GM21528 (cell line): ENCODE results near the gene GNAQ.
"Not testable (repeated sequence)": the region's sequence is repeated elsewhere in the genome, so short reads cannot be mapped to it uniquely, and the experiment has no call there.

Experiments
- ATAC-seq: cut with Tn5 transposase; IDR thresholded peaks from one replicate; pipeline ENCODE4 v1.9.1; 2021; ENCODE audit warnings: mild to moderate bottlenecking, moderate library complexity; ENCODE audit not compliant: unreplicated experiment, low FRiP score

GNAQ gene

DNA sequence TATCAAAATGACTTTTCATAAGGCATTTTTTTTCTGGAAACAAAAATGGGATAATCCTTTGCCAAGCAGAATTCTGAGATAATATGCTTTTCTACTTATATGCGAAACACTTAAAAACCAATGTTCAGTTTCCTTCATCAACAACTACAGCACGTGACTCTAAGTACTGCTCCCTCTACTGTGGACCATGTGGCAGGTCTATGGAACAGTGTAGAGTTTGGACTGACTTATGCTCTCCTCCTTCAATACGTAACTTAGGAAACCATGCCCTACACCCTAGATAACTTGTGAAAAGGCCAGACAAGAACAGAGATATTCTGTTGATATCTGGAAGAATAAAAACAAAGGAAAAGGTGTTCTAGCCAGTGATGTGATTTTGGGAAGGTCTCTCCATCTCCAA, 272.2 kb downstream of the GNAQ start:
- ATAC-seq, result no peak

DNA sequence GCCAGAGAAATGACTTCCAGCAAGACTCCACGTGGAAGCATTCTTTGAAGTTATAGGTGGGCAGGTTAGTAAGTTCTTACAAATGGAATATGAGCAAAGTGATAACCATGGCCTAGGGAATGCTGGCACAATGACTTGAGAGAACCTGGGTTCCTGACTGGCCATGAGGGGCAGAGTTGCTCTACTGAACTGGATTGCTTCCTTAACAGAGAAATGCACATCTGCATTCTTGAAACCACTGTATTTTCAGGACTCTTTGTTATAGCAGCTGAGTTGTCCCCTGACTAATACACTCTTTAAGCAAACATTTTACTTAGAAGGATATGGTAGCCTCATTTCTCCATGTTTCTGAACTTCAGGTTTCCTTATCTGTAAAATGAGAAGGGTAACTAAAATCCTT, 275.2 kb downstream of the GNAQ start:
- no peak for ATAC-seq

DNA sequence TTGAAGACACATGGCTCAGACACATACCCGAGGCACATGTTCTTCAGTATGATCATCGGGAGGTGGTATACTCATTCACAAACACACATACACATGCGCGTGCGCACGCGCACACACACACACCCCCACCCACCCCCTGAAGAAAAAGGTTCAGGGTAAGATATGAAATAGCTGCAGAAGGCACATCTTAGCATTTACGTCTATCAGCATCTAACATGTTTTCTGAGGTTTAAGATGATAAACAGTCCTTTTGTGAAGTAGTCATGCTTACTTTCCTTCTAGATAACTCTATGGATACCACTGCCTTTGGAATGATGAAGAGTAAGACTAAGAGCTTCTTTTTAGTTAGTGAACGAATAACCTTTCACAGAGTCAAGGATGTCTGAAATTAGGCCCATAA, 278.4 kb downstream of the GNAQ start:
- ATAC-seq, result no peak

DNA sequence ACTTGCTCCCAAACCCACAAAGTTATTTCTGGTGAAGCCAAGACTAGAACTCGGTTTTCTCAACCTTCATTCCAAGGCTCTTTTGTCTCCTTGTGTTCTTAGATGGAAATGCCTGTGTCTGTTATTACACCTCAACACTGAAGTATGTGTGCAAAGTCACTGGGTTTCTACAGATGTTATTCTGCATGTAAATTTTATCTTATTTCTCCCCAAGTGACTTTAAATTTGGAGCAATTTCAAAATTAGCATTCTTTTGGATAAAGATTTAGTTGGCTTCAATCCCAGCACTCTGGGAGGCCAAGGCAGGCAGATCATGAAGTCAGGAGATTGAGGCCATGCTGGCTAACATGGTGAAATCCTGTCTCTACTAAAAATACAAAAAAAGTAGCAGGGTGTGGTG, 279.1 kb downstream of the GNAQ start:
- ATAC-seq, result no peak

DNA sequence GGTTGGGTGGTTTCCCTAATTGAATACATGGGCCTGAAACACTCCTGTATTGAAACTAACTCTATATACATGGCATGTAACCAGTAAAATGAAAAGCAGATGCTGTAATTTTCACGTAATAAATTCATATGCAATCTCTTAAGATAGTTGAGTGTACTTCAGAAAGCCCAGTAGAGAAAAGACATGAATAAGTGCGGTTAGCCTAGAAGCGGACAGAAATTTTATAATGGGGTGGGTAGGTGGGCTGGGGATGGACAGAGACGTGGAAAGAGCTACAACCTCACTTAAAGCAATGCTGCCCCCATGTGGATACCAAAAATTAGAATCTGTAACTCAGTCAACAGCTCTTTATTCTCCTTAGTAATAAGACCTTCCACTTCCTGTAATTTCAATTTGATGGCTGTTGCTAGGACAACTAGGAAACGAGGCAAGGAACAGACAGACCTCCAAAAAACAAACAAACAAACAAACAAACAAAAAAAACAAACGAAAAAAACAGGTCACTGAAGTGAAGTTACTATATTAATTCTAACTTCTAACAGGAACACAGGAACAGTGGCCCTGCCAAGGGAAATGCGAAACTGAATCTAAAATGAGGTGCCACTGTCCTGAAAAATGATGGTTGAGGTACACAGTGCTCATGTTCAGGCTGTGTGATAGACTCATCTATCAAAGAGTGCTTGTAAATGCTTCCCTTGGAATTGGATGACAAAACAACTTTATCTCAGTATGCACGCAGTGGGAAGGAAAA, 280.1 kb downstream of the GNAQ start:
- ATAC-seq, result no peak

DNA sequence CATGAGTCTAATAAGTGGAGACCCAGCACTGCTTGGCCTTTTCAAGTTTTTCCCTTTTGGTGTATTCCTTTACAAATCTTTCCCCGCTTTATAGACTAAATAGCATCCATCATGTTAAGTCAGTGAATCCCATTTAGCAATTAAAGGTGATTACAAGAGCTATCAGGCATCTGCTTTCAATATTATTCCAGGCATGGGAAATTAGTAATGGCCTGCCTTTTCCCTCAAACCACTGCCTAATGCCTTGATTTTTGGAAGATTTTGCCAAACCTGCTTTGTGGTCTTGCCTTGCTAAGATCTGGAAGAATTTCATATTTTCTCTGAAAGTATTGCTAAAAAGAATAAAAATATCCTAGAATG, 280.6 kb downstream of the GNAQ start:
- no peak for ATAC-seq

DNA sequence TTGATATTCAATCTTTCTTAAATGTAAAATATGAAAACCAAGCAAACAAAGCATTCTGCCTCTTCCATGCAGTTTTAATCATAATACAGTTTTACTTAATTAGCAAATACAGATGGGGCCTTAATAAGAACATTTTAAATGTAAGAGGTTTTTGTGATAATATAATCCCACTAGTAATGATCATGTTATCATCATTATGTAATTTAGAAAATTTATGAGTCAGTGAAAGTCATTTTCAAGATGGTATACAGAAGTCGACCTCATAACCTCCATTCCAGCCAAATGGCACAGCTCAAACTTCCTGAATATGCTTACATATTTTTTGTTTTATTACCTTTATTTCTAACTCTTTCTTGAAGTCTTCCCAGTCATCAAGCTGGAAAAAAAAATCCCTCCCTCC, 281.3 kb downstream of the GNAQ start:
- no peak for ATAC-seq

DNA sequence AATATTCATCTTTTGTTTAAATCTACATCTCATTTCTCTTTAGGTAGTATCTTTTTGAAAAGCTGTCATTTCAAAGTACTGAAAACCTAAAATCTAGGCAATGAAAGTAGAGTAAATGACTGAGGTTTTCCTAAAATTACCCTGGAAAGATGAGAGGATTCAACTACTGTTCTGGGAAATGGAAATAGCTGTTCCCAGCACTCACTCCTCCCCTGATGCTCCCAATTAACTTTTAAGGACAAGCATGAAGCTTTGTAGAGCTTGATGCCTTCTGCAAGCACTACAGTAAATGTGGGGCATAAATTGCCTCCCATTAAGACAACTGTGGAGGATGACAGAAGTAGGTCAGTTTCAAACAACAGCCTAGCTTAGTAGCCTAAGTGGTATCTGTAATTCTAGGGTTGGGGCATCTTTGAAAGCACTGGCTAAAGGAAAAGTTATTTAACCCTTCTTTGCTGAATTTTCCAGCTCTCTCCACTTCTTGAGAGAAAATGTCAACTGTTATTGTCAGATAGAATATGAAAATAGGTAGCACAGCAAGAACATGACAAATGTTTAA, 283.3 kb downstream of the GNAQ start:
- no peak for ATAC-seq

DNA sequence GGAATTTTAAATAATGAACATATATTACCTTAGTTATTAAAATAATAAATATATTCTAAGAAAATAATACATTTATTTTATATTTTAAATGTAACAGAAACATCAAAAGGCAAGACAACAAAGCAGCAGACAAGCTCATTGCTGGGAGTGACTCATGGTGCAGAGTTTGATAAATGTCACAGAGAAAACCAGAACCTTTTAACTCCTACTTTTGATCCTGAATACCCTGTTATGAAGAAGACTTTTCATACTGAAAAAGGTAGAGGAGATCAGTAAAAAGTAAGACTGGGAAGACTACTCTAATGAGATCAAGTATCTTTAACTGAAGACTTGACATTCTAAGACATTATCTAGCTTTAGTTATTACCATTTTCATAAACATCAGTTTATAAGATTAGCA, 284.4 kb downstream of the GNAQ start:
- no peak for ATAC-seq

DNA sequence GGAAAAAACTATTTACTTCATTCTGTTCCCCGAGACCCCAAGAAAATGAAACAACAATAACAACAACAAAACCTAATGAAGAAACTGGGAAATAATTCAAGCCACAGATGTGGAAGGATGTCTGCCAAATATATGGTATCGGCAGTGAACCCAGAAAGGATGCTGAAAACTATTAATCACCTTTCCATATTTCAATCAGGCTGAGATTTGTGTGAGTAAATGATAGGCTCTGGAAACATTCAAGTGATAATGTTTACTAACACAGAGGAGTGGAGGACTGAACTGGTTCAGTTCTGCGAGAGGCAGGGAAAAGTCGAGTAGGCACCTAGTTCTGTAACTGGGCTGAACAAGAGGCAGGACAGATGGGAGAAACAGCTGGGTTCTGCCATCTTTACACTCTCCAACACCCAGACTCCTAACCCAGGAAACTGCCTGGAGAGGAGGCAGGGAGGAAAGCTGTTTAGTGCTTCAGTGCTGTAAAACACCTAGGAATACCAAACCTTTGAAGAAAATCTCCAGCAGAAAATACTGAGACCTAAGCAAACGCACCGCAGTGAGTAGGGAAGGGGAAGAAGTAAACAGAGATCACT, 286.7 kb downstream of the GNAQ start:
- ATAC-seq, result no peak

DNA sequence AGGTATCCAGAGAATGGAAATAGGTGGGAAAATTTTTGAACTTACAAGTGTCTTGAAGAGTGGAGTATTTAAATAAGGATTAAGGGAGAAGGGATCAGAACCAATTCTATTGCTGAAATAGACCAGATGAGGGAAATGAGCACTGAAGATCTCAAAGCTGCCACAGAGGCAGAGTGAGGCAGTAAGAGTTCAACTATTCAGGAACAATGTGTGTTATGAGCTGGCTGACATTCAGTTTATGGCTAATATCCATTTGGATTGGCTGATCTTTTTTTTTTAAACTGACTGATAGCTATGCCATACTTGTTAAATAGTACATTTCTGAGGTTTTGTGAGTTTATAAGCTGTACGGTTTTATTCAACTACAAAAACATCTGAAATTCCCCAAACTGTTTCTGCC, 288.2 kb downstream of the GNAQ start:
- ATAC-seq, result no peak

DNA sequence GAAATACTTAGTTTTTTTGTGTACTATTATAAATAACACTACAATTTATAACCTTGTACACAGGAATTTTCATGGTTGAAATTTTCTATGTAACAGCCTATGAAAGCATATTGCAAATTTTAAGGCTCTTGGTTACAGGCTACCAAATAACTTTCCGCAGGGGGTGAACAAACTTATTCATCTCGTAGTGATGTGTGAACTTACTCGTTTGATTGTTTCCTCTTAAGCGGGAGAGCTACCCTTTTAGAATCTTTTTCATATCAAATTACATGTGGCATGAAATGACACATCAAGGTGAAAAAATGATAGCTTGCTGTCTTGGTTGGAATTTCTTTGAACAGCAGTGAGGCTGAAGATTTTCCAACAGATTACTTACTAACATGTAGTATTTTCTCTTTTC, 292.7 kb downstream of the GNAQ start:
- ATAC-seq, result no peak

DNA sequence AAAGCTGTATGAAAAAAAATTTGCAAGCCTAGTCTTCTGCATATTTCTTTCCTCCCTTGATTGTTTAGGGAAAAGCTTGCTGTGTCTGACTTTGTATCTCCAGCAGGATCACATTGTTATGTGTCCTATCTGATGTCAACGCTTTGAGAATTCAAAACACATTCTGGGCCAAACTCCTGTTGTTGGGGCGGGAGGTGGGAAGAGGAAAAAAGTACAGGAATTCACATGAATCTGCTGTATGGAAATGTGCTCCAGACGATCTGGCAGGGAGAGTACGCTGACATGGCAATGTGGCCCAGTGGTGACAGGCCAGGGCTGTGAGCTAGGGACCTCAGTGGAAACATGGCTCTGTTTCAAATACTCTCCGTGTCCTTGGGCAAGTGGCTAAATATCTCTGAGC, 296.1 kb downstream of the GNAQ start:
- no peak for ATAC-seq

DNA sequence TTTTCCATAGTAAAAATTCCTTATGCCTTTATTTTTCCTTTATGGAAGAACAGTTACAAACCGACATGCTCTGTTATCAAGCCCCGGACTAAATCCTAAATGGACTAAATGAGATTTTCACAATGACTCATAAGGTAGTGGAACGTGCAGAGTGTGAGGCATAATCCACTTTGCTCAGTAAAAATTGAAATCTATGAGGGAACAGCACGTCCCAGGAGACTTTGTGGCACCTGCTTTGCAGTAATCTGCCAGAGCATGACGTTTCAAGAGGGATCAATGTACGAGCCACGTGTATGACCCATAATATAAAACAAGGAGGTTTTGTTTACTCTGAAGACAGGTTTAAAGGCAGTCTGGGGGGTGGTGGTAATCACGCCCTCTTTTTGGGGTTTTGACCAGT, 299.7 kb downstream of the GNAQ start:
- no peak for ATAC-seq

DNA sequence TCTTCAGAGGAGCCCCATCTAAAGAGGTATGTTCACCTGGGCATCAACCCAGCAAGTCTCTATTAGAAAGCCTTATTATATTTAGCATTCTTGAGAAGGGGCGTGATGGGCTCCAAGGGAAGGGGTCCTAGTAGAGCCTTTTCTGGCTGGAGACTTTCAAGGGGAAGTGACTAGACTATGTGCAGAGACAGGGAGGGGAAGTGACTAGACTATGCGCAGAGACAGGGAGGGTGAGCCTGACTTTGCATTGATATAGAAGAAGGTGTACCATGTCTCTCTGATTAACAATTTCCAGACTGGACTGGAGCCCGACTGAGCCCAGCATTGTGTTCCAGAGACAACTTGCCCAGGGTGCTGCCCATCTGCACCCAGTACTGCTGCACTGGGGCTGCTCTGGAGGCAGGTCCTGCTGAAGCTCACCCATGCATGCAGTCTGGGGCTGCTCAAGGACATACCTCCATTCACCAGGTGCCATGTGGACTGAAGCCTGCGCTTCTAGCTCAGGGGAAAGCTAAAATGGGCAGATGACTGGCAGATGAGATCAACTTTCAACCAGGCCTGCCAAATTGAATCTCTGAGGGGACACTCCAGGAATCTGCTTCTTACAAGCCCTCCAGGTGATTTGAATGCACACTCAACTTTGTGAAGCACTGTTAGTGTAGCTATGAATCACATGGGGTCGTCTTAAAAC, 300.5 kb downstream of the GNAQ start:
- no peak for ATAC-seq

DNA sequence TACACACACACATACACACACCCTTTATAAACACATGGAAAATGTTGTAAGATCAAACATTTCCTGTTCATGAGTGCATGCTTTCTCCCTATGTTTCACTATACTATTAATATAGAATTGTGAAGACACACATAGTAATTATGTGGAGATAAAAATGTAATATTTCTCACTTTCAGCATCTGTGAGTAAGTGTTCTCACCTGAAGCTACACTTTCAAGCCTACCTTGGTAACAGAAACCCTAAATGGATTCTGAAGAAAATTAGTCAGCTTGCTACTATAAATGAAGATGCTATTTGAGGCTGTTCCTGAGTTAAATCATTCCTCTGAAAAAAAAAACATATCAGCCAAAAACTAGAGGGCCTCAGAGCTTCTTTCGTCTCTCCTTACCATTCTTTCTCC, 302.4 kb downstream of the GNAQ start:
- no peak for ATAC-seq

DNA sequence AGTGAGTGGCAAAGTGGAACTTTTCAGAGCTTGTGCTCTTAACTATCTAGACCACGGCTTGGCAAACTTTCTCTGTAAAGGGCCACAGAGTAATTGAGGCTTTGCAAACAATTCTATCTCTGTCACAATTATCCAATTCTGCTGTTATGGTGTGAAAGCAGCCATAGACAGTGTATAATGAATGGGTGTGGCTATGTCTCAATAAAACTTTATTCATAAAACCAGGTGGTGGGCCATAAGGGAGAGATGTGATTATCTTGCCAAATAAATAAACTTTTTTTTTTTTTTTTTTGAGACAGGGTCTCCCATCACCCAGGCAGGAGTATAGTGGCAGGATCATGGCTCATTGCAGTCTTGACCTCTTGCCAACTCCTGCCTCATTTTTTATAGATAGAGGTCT, 304.8 kb downstream of the GNAQ start:
- ATAC-seq, result no peak

DNA sequence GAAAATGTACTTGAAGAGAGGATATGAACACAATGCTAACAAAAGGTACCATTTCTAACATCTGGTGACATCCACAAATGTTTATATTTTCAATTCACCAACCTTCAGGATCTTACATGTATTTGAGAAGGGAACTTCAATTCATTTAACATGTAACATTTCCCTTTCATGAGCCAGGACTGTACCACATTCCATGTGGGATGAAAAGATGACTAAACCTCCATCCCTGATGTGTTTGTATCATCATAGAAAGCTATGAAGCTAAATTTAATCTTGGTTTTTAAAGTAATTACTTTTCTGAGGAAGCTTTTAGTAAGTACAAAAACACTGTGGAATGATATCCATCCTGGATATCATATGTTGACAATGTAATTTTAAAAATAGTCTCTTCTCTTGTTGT, 305.3 kb downstream of the GNAQ start:
- no peak for ATAC-seq

DNA sequence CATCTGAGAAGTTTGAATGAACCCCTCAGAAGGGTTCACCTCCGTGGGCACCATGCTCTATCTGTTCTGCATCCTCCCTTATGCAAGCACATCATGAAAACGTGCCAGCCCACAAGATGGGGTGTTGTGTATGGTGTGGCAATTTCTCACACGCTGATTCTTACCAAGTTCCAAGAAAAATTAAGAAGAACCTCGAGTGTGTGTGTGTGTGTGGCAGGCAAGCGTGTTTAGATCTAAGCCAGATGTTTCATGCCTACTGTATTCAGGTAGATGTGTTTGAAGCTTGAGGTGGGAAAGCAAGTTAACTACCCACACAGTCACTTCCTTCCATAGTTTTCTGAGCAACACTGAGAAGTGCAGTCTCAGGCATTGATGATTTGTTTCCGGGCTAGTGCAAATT, 305.8 kb downstream of the GNAQ start:
- ATAC-seq, result no peak

DNA sequence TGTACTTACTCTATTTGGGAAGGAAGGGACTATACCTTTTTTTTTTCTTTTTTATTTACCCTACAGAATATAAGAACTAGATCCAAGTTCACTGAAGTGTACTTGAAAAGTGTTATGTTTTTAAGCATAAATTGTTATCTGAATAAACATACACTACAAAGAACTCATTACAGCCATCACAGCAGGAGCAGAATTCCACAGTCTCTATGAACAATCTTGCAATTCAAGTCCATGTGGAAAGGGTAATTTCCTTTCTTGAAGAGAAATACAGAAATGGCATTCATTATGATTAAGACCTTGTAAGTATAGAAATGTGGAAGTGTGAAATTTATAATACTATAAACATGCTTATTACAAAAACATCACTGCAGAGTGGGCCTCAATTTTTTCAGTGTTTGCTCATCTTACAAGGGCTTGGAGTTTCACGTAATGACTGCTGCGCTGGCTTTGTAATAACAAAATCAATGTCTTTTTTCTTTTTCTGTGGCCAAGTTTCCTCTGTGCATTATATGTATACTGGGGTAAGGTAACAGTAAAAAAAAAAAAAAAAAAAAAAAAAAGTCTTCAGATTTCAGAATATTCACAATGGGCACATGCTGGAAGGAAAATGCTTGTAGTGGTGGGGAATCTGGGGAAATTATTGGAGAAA, 306.4 kb downstream of the GNAQ start:
- ATAC-seq, result no peak

DNA sequence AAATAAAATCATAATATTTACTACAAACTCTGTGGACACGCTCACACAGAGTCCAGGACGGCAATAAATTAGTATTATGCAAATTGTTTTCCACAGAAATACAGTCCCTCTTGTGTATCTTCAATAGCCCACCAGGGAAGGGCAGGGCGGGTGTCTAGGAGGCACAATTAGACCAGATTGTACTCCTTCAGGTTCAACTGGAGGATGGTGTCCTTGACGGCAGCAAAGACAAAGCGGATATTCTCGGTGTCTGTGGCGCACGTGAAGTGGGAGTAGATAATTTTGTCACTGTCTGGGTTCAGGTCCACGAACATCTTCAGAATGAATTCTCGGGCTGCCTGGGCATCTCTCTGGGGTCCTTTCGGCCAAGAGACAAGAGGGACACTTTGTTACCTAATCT, 310.5 kb downstream of the GNAQ start:
- not testable (repeated sequence) for ATAC-seq
